Measurements from ENCODE around the gene TBK1.

The TBK1 gene

GRCh38 chr12:64550755-64551154 is 98.8 kb downstream of the TBK1 start:
- DNase-seq, result no peak

GRCh38 chr12:64551676-64552075 is 99.8 kb downstream of the TBK1 start:
- DNase-seq, result no peak
